Measurements from ENCODE around the gene MYO9A.
"Not testable (repeated sequence)": the region's sequence is repeated elsewhere in the genome, so short reads cannot be mapped to it uniquely, and the experiment has no call there.

Gene MYO9A

DNA sequence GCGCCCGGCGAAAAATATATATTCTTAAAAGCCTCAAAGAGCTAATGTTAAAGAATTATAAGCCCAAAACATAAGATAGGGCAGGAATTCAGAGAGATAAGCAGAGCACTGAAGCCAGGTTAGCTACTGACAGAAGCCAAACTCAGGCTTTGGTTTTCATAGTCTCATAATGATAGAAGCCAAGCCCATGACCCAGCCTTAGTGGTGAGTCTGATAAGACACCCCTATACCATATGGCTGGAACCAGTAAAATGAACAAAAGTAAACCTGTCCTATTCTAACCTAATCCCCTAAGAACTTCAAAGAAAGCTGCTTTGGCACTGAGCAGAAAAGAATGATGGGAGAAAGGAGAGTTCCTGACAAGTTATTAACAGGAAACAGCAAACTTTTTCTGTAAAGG lies 25.9 kb downstream of the MYO9A start:
- no peak for DNase-seq (ENCODE audit: low spot score)
- FAIRE-seq = no peak

DNA sequence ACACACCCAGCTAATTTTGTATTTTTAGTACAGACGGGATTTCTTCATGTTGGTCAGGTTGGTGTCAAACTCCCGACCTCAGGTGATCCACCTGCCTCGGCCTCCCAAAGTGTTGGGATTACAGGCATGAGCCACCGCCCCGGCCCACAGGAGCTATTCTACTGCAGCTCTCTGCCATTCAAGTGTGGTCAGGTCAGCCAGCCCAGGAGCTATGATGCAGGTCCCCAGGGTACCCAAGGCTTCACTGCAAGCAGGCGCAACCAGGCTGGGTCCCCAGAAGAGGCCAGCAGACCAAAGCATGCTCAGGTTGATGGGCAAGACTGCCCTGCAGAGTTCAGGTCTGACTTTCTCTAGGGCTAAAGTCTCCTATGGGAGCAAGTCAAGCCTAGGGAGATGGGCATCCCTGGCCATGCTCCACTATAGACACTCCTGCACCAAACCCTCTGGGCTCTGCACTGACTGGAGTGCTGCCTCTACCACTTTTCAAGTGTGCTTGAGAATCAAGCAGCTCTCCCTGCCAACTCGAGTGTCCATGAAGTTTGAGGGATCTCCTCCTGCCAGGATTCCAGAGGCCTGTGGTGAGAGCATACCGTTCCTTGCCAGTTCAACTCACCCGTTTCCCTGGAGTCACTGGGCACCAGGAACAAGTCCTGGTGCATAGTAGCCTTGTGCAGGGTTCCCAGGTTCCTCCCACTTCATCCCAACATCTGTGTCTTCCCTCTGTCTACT lies 30.9 kb downstream of the MYO9A start:
- FAIRE-seq = no peak

DNA sequence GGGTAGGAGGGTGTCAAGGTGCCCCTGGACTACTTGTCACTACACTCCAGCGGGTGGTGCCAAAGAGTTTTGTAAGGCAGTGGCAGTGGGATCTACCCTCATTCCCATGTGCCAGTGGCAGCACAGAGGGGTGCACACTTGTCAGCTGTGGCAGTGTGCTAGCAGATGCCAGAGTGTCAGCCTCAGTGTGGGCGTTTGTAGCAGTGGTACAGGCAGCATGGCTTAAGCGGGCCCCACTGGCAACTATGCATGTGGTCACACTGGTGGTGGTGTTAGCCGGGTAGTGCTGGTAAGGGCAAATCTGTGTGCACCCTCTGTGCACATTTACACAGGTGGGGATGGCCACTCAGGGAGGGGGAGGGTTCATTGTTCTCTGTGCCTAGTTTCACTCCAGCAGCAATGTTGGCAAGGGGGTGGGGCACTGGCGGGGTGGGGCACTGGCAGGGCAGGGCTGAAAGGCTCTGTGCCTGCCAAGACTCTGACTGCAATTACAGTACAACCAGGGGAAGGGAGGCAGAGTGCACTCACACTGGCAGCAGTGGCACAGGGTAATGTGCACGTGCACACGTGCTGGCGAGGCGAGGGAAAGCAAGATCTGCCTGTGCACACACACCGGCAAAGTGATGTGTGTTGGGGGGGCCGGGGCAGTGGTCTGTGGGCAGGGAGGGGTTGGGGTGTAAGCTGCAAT lies 31.8 kb downstream of the MYO9A start:
- DNase-seq (ENCODE audit: low spot score) = no peak
- no peak for FAIRE-seq

More for the DNA sequence above, 30.9 kb downstream of the MYO9A start:
- no peak for DNase-seq (ENCODE audit: low spot score)

DNA sequence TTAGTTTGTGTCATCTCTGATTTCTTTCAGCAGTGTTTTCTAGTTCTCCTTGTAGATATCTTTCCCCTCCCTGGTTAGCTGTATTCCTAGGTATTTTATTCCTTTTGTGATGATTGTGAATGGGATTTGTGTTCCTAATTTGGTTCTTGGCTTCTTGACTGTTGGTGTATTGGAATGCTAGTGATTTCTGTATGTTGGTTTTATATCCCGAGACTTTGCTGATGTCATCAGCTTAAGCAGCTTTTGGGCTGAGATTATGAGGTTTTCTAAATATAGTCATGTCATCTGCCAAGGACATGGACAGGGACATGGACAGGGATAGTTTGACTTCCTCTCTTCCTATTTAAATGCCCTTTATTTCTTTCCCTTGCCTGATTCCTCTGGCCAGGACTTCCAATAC lies 35.8 kb downstream of the MYO9A start:
- FAIRE-seq (no peak), DNase-seq (ENCODE audit: low spot score) (no peak)

DNA sequence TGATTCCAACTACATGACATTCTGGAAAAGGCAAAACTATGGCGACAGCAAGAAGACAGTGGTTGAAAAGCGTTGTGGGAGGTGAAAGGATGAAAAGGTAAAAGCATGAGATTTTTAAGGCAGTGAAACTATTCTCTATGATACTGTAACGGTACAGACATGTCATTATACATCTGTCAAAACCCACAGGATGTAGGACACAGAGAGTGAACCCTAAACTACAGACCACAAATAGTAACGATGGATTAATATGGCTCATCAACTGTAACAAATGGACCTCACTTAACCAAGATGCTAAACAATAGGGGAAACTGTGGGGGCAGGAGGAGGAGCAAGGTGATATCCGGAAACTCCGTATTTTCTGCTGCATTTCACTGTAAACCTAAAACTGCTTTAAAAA lies 39.1 kb downstream of the MYO9A start:
- FAIRE-seq (no peak), DNase-seq (ENCODE audit: low spot score) (no peak)

DNA sequence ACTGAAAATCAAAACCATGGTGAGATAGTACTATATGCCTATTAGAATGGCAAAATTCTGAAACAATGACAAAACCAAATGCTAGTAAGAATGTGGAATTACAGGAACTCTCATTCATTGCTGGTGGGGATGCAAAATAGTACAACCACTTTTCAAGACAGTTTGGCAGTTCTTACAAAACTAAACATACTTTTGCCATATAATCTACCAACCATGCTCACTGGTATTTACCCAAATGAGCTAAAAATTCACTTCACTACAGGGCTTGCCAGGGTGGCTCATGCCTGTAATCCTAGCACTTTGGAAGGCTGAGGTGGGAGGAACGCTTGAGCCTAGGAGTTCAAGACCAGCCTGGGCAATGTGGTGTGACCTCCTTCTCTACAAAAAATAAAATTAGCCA lies 40.0 kb downstream of the MYO9A start:
- FAIRE-seq (no peak), DNase-seq (ENCODE audit: low spot score) (no peak)

DNA sequence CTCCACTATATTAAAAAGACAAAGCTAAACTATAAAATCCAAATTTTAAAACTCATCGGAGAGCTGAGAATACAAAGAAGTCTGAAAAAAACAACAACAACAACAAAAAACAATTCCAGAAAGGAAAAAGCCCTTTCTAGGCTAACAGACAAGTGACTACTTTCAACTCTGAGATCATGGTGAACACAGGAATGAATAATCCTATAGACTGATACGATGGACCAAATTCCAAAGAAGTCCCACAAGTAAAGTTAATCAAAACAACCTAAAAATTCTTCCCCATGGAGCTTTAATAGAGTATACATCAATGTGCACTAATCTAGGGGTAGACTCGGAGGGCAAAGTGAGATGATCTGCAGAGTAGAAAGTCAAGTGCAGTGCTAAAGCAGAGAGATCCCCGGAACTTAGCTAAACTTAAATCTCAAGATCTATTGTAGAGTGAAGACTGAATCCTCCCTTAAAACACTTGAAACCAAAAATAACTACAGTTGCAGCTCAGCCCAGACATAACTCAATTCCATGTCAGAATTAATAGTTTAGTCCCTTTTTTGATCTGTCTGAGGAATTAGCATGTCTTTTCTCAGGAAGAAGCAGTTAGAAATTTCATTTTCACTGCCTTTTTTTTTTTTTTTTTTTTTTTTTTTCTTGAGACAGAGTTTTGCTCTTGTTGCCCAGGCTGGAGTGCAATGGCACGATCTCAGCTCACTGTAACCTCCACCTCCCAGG lies 43.5 kb downstream of the MYO9A start:
- DNase-seq (ENCODE audit: low spot score) = no peak

DNA sequence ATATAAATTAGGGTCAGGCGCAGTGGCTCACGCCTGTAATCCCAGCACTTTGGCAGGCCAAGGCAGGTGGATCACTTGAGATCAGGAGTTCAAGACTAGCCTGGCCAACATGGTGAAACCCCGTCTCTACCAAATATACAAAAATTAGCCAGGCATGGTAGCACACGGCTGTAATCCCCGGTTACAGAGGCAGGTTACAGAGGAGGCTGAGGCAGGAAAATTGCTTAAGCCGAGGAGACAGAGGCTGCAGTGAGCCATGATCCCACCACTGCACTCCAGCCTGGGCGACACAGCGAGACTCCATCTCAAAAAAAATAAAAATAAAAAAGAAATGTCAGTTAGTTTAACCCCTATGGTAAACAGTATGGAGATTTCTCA lies 46.5 kb downstream of the MYO9A start:
- not testable (repeated sequence) for DNase-seq (ENCODE audit: low spot score); FAIRE-seq

More for the DNA sequence above, 43.5 kb downstream of the MYO9A start:
- FAIRE-seq = no peak

DNA sequence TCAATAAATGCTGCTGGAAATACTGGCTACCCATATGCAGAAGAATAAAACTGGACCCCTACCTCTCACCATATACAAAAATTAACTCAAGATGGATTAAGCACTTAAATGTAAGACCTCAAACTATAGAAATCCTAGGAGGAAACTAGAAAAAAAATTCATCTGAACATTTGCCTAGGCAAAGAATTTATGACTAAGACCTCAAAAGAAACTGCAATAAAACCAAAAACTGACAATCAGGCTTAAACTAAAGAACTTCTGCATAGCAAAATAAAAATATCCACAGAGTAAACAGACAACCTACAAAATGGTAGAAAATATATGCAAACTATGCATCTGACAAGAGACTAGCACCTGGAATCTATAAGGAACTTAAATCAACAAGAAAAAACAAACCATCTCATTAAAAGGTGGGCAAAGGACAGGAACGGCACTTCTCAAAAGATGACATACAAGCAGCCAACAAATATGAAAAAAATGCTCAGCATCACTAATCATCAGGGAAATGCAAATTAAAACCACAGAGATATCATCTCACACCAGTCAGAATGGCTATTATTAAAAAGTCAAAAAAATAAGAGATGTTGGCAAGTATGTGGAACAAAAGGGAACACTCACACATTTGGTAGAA lies 47.0 kb downstream of the MYO9A start:
- no peak for FAIRE-seq

DNA sequence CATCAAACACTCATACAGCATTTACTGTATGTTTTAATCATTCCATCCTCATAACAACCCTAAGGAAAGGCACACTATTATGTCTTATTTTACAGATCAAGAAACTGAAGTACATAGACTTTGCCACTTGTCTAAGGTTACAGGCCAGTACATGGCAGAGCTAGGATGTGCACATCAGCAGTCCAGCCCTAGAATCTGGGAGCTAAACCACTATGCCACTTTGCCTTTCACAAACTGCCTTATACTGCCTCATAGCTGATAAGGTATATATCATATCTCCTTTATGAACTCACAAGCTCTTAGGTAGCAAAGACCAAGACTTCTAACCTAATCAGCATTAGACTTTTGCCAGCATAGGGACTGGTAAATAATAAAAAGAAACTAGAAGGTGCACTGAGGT lies 49.1 kb downstream of the MYO9A start:
- DNase-seq (ENCODE audit: low spot score) (no peak), FAIRE-seq (no peak)

More for the DNA sequence above, 47.0 kb downstream of the MYO9A start:
- DNase-seq (ENCODE audit: low spot score) = no peak

DNA sequence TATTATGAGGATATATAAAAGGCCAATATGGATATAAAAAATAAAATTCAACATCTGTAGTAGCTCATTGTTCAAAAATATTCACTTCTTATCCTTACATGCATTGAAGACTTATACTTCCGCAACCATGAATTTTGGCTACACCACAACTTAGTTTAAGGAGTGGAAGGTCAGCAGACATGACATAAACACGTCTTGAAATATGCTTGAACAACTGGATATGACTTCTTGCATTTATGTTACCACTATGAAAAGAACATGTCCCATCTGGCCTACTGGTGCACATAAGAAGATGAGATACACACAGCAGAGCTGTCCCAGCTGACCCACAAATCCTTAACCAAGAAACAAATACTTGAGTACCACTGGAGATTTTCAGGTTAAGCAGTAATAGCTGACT lies 52.1 kb downstream of the MYO9A start:
- FAIRE-seq (no peak), DNase-seq (ENCODE audit: low spot score) (no peak)

DNA sequence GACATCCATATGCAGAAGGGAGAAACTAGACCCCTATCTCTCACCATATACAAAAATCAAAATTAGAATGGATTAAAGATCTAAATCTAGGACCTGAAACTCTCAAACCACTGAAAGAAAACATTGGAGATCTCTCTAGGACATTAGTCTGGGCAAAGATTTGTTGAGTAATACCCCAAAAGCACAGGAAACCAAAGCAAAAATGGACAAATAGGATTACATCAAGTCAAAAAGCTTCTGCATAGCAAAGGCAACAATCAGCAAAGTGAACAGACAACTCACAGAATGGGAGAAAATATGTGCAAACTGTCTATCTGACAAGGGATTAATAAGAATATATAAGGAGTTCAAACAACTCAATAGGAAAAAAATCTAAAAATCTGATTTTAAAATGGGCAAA lies 54.8 kb downstream of the MYO9A start:
- FAIRE-seq (no peak), DNase-seq (ENCODE audit: low spot score) (no peak)

DNA sequence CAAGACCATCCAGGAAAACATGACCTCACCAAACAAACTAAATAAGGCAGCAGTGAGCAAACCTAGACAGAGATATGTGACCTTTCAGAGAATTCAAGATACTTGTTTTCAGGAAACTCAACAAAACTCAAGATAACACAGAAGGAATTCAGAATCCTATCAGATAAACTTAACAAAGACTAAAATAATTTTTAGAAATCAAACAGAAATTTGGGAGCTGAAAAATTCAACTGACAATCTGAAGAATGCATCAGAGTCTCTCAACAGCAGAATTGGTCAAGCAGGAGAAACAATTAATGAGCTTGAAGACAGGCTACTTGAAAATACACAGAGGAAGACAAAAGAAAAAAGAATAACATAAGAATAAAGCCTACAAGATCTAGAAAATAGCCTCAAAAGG lies 55.6 kb downstream of the MYO9A start:
- DNase-seq (ENCODE audit: low spot score) (no peak), FAIRE-seq (no peak)

DNA sequence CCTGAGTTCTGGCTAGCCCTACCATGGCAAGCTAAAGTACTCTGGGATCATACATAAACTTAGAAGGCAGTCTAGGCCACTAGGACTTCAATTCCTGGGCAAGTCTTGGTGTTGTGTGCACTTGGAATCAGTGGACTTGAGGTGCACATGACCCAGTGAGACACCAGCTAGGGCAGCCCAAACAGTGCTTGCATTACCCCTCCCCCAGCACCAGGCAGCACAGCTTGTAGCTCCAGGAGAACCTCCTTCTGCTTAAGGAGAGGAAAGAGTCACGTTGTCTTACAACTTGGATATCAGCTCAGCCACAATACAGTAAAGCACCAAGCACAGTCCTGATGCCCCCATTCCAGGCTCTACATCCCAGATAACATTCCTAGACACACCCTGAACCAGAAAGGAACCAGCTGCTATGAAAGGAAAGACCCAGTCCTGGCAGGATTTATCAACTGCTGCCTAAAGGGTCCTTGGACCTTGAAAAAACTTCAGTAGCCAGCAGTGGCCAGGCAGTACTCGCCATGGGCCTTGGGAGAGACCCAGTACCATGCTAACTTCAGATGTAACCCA lies 57.2 kb downstream of the MYO9A start:
- no peak for FAIRE-seq
- no peak for DNase-seq (ENCODE audit: low spot score)

DNA sequence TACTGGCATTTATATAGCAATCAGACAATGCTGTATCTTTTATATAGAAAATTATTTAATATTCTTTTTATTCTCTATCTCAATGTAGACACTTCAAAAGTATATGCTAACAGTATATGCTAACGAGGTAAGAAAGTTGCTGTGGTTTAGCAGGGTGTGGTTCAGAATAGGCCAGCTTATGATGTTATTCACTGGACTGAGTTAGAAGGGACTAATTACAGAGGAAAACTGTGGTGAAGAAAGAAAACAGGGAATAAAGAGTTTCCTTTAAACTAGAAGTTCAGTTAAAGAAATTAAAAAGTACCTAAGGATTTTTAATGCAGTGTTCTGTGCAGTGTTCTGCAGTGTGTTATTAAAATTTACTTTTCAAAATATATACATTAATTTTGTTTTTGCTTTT lies 59.4 kb downstream of the MYO9A start:
- no peak for DNase-seq (ENCODE audit: low spot score)
- FAIRE-seq = no peak

DNA sequence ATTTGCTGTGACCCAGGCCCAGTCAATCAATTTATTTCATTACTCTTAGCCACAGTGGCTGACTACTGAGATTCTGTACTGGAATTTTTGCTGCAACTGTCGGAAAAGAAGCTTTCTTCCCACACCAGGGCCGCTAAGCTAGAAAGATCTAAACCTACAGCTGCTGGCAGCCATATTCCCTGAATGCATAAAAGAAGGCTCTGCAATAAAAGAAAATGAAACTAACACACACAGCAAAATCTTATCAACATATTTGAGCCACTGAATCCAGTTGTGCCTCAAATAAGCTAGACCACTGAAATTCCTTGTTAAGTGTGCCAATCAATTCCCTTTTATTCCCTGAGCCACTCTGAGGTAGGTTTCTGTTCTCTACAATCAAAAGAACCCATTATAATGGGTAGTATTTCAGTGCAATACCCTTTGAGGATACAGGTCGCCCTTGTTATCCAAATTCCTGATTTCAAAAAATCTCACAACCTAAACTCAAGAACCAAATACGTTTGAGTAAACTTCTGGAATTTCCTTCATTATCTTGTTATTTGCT lies 60.3 kb downstream of the MYO9A start:
- FAIRE-seq = no peak

DNA sequence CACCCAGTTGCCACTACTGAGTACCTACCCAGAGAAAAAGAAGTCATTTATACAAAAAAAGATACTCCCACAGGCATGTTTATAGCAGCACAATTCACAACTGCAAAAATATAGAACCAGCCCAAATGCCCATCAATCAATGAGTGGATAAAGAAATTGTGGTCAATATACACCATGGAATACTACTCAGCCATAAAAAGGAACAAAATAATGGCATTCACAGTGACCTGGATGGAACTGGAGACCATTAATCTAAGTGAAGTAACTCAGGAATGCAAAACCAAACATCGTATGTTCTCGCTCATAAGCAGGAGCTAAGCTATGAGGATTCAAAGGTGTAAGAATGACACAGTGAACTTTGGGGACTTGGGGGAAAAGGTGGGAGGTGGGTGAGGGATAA lies 61.7 kb downstream of the MYO9A start:
- not testable (repeated sequence) for DNase-seq (ENCODE audit: low spot score); FAIRE-seq

More for the DNA sequence above, 60.3 kb downstream of the MYO9A start:
- DNase-seq (ENCODE audit: low spot score) = no peak

DNA sequence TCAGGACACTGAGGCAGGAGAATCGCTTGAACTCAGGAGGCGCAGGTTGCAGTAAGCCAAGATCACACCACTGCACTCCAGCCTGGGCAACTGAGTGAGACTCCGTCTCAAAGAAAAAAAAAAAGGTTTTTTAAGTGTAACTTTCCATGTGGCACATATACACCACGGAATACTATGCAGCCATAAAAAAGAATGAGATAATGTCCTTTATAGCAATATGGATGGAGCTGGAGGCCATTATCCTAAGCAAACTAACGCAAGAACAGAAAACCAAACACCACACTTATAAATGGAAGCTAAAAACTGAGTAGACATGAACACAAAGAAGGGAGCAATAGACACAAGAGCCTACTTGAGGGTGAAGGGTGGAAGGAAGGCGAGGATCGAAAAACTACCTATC lies 64.7 kb downstream of the MYO9A start:
- DNase-seq (ENCODE audit: low spot score); FAIRE-seq: not testable (repeated sequence)

DNA sequence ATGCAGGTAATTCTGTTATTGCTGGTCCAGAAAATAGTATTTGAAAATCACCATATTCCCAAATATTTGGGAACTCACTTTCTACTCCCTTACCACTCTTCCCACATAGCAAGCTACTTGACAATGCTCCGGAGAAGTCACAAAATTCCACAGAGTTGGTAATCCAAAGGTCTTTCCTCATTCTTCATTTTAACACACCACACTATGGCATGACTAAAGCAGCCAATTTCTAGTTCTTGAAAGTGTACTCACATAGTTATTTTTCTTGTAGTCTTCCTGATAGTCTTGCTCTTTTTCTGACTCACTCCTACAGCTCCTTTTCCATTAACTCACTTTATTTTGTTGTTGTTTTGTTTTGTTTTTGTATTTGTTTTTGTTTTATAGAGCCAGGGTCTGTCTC lies 67.2 kb downstream of the MYO9A start:
- no peak for FAIRE-seq
- no peak for DNase-seq (ENCODE audit: low spot score)

DNA sequence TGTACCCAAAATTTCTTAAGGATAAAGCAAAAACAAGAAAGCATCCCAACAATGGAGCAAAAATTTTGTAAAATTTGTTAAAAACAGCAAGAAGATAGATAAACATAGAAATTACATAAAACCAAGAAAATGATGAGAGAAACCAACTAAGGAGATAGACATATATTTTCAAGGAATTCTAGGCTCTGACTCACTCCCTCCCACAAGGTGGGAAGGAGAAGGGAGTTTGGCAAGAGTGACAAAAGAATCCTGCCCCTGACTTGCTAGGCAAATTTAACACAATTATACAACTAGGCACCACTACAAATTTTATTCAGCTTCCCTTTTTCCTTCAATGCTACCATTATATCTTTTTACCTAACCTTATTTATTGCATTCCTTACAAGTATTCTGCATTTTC lies 70.9 kb downstream of the MYO9A start:
- DNase-seq (ENCODE audit: low spot score) (no peak), FAIRE-seq (peak; percentile 15)

DNA sequence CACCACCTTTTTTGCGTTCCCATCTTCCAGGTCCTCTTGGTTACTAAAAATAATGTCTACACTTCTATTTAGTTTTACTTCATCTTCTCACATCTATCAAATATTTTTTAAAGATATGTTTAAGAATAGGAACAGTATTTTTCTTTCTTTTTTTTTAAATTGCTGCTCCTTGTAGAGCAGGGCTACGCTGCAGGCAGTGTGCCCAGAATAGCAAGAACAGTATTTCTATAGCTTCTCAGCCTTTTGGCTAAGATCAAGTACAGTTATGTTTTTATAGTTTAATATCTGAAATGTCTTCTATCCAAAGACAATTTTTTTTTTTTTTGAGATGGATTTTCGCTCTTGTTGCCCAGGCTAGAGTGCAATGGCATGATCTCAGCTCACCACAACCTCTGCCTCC lies 73.0 kb downstream of the MYO9A start:
- no peak for FAIRE-seq
- no peak for DNase-seq (ENCODE audit: low spot score)
